ENCODE results near the gene ZNF213.

Gene ZNF213

GRCh38 chr16:3182608-3183444 lies 48.0 kb downstream of the ZNF213 start:
- H3K4me3 ChIP-seq (ENCODE audit: low read depth in 1 of 2, low read length in 2 of 2) = peak overlapping the region; percentile 40 to 55
- H3K9ac ChIP-seq (ENCODE audit: low read depth in 1 of 2, low read length in 2 of 2) = no peak overlapping the region
- no peaks in the 10 kb centered on the region for H3K9me3 ChIP-seq (ENCODE audit: control insufficient read depth in 1 of 2, low read length in 2 of 2)
- peaks cover 7 to 11% of the 10 kb centered on the region in 2 donors for H3K4me1 ChIP-seq (ENCODE audit: control insufficient read depth in 1 of 2, insufficient read depth in 2 of 2, low read length in 2 of 2)
- H3K27ac ChIP-seq (ENCODE audit: low read depth, low read length) = no peak overlapping the region
- H3K36me3 ChIP-seq (ENCODE audit: control insufficient read depth in 1 of 2, insufficient read depth in 2 of 2, low read length in 2 of 2) = no peaks in the 10 kb centered on the region
- peaks cover 63 to 81% of the 10 kb centered on the region in 2 donors for H3K27me3 ChIP-seq (ENCODE audit: control insufficient read depth in 1 of 2, insufficient read depth in 2 of 2, low read length in 2 of 2)

DNA sequence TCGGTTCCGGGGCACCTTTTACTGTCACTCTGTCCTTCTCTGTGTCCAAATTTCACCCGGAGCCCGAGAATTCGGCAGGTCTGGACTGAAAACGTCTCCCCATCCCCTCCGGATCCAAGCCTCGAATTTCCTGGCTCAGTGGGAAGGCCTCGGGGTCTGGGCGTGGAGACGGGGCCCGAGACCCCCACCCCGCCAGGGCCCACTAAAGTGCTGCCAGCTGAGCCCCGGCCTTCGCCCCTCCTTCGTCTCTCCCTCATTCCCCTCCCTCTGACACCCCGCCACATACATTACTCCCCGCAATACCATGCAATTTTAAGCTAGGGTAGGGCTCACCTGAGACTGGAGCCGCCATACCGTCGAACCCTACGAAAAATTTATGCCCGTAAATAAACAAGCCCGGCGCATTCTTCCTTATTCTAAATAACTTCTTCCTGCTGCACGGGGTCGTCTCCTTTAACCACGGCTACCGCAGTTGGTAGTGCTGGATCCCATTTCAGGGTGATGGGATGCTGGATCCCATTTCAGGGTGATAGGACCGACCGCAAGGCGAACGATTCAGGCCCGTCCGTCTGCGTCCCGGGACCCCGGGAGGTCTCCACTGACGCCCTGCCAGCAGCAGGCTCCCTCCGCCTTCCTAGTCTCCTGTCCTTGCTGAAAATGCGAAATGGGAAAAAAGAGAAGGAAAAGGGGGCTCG lies 48.8 kb downstream of the ZNF213 start:
- H3K4me1 ChIP-seq (ENCODE audit: control insufficient read depth in 1 of 2, insufficient read depth in 2 of 2, low read length in 2 of 2) = peaks cover 7 to 12% of the 10 kb centered on the region in 2 donors
- H3K9ac ChIP-seq (ENCODE audit: low read depth in 1 of 2, low read length in 2 of 2) = no peak overlapping the region
- H3K27me3 ChIP-seq (ENCODE audit: control insufficient read depth in 1 of 2, insufficient read depth in 2 of 2, low read length in 2 of 2) = peaks cover 67 to 81% of the 10 kb centered on the region in 2 donors
- peak overlapping the region; percentile 40 to 55 for H3K4me3 ChIP-seq (ENCODE audit: low read depth in 1 of 2, low read length in 2 of 2)
- no peaks in the 10 kb centered on the region for H3K36me3 ChIP-seq (ENCODE audit: control insufficient read depth in 1 of 2, insufficient read depth in 2 of 2, low read length in 2 of 2)
- H3K9me3 ChIP-seq (ENCODE audit: control insufficient read depth in 1 of 2, low read length in 2 of 2) = no peaks in the 10 kb centered on the region
- no peak overlapping the region for H3K27ac ChIP-seq (ENCODE audit: low read depth, low read length)

GRCh38 chr16:3186946-3187690 lies 52.3 kb downstream of the ZNF213 start:
- Histone ChIP-seq H3K4me3 (ENCODE audit: low read depth in 1 of 2, low read length in 2 of 2) (no peak overlapping the region), H3K4me1 (ENCODE audit: control insufficient read depth in 1 of 2, insufficient read depth in 2 of 2, low read length in 2 of 2) (peaks cover 7 to 22% of the 10 kb centered on the region in 2 donors), H3K9me3 (ENCODE audit: control insufficient read depth in 1 of 2, low read length in 2 of 2) (no peaks in the 10 kb centered on the region), H3K27ac (ENCODE audit: low read depth, low read length) (no peak overlapping the region), H3K27me3 (ENCODE audit: control insufficient read depth in 1 of 2, insufficient read depth in 2 of 2, low read length in 2 of 2) (peaks cover 75 to 80% of the 10 kb centered on the region in 2 donors), H3K36me3 (ENCODE audit: control insufficient read depth in 1 of 2, insufficient read depth in 2 of 2, low read length in 2 of 2) (no peaks in the 10 kb centered on the region), H3K9ac (ENCODE audit: low read depth in 1 of 2, low read length in 2 of 2) (no peak overlapping the region)

DNA sequence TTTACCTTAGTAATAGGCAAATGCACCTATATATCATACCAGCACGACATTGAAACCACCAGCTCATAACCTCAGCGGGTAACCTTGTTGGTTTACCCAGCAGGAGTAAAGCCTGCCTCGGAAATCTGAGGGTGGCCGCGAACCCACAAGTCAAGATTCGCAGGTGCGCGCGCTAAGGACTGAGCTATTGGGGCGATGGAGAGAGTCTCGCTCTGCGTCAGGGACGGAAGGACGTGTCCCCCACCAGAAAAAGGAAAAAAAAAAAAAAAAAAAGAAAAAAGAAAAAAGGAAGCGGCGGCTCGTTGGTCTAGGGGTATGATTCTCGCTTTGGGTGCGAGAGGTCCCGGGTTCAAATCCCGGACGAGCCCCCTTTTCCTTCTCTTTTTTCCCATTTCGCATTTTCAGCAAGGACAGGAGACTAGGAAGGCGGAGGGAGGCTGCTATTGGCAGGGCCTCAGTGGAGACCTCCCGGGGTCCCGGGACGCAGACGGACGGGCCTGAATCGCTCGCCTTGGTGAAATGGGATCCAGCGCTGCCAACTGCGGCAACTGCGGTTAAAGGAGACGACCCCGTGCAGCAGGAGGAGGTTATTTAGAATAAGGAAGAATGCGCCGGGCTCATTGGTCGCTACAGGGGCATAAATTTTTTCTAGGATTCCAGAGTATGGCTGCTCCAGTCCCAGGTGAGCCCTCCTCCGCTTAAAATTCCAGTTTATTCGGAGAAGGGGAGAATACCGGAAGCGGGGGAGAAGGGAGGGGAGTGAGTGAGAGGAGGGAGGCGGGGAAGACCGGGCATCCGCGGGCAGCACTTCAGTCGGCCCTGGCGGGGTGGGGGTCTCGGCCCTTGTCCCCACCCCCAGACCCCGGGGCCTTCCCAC lies 53.2 kb downstream of the ZNF213 start, which contains the start of gene OR1F1:
Gene OR1F1, plus strand, starts transcription at position 407 of the 877 bp plus-strand sequence.
- Histone ChIP-seq H3K9me3 (ENCODE audit: control insufficient read depth in 1 of 2, low read length in 2 of 2) (no peaks in the 10 kb centered on the region), H3K4me1 (ENCODE audit: control insufficient read depth in 1 of 2, insufficient read depth in 2 of 2, low read length in 2 of 2) (peaks cover 3 to 16% of the 10 kb centered on the region in 2 donors), H3K9ac (ENCODE audit: low read depth in 1 of 2, low read length in 2 of 2) (no peak within 1 kb of the TSS), H3K4me3 (ENCODE audit: low read depth in 1 of 2, low read length in 2 of 2) (peak within 1 kb of the TSS; percentile 29 to 43), H3K27me3 (ENCODE audit: control insufficient read depth in 1 of 2, insufficient read depth in 2 of 2, low read length in 2 of 2) (peaks cover 74% of the 10 kb centered on the region in 2 donors), H3K27ac (ENCODE audit: low read depth, low read length) (no peak within 1 kb of the TSS), H3K36me3 (ENCODE audit: control insufficient read depth in 1 of 2, insufficient read depth in 2 of 2, low read length in 2 of 2) (no peaks in the 10 kb centered on the region)

DNA sequence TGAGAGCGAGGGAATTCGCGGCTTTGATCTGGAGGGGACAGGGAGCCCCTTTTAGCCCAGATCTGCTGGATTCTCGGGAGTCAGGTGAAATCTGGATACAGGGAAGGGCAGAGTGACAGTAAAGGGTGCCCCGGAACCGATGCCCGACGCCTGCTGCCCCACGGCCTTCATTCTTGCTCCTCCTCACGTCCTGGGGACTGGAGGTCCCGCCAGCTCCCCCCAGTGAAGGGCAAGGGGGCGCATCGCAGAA lies 53.8 kb downstream of the ZNF213 start:
- Histone ChIP-seq H3K27me3 (ENCODE audit: control insufficient read depth in 1 of 2, insufficient read depth in 2 of 2, low read length in 2 of 2) (peaks cover 68 to 72% of the 10 kb centered on the region in 2 donors), H3K9me3 (ENCODE audit: control insufficient read depth in 1 of 2, low read length in 2 of 2) (no peaks in the 10 kb centered on the region), H3K36me3 (ENCODE audit: control insufficient read depth in 1 of 2, insufficient read depth in 2 of 2, low read length in 2 of 2) (no peaks in the 10 kb centered on the region), H3K9ac (ENCODE audit: low read depth in 1 of 2, low read length in 2 of 2) (no peak overlapping the region), H3K4me3 (ENCODE audit: low read depth in 1 of 2, low read length in 2 of 2) (peak overlapping the region in 1 of 2 donors; percentile 29), H3K4me1 (ENCODE audit: control insufficient read depth in 1 of 2, insufficient read depth in 2 of 2, low read length in 2 of 2) (peaks cover 0 to 11% of the 10 kb centered on the region in 2 donors), H3K27ac (ENCODE audit: low read depth, low read length) (no peak overlapping the region)

DNA sequence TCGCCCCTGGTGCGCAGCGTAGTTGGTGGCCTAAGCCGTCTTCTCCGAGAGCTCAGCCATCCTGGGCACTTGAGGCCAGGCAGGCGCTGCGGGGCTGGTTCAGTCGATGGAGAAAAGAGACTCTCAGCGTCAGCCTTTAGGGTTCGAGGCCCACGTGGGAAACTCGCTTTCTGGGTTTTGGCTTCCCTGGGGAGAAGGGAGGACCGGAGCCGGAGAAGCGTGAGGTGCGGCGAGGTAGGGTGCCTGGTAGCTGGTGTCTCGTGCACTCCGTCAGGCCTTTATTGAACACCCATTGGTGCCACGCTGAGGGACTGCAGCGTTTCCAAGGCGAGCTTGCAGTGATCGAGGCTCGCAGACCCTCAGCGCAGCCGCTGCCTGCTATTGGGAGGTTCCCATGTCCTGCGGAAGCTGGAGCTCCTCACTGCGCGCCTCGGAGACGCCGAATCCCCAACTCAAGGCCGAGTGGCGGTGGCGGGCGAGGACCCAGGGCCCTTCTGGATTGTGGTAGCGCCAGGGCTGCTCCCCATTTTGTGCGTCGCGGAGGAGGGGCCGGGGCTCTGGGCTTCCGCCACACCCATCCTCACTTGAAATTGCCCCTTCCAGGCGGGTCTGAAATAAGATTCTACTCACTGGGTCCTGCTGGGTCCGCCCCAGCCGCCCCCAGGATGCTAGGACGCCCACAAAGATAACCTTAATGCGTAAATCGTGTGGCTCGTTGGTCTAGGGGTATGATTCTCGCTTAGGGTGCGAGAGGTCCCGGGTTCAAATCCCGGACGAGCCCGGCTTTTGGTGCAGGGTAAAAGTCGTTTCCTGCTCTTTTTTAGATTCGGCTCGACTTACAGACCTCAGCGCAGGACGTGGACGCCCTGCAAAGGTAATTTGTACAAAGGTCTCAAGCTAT lies 54.3 kb downstream of the ZNF213 start:
- no peaks in the 10 kb centered on the region for H3K9me3 ChIP-seq (ENCODE audit: control insufficient read depth in 1 of 2, low read length in 2 of 2)
- H3K4me1 ChIP-seq (ENCODE audit: control insufficient read depth in 1 of 2, insufficient read depth in 2 of 2, low read length in 2 of 2) = peaks cover 0 to 11% of the 10 kb centered on the region in 2 donors
- peak overlapping the region; percentile 29 to 43 for H3K4me3 ChIP-seq (ENCODE audit: low read depth in 1 of 2, low read length in 2 of 2)
- H3K9ac ChIP-seq (ENCODE audit: low read depth in 1 of 2, low read length in 2 of 2) = no peak overlapping the region
- H3K36me3 ChIP-seq (ENCODE audit: control insufficient read depth in 1 of 2, insufficient read depth in 2 of 2, low read length in 2 of 2) = no peaks in the 10 kb centered on the region
- no peak overlapping the region for H3K27ac ChIP-seq (ENCODE audit: low read depth, low read length)
- peaks cover 67 to 69% of the 10 kb centered on the region in 2 donors for H3K27me3 ChIP-seq (ENCODE audit: control insufficient read depth in 1 of 2, insufficient read depth in 2 of 2, low read length in 2 of 2)

DNA sequence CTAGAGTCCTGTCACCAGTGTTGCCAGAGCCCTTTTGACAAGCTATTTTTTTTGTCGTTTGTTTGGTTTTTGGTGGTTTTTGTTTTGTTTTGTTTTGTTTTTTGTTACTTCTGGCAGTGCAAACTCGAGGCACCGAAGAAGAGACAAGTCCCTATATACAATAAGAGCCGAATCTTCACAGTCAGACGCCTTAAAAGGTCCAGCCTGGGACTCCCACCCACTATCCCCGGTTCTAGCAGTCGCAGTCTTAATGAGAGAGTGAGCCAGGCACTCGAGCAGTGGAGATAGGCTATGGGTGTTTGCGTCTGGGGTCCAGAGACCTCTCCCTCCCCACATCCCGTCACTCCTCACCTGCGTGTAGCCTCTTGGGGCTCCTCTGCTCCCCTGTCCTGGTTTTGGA lies 55.0 kb downstream of the ZNF213 start:
- Histone ChIP-seq H3K27me3 (ENCODE audit: control insufficient read depth in 1 of 2, insufficient read depth in 2 of 2, low read length in 2 of 2) (peaks cover 68 to 69% of the 10 kb centered on the region in 2 donors), H3K4me3 (ENCODE audit: low read depth in 1 of 2, low read length in 2 of 2) (no peak overlapping the region), H3K9me3 (ENCODE audit: control insufficient read depth in 1 of 2, low read length in 2 of 2) (no peaks in the 10 kb centered on the region), H3K27ac (ENCODE audit: low read depth, low read length) (no peak overlapping the region), H3K9ac (ENCODE audit: low read depth in 1 of 2, low read length in 2 of 2) (no peak overlapping the region), H3K4me1 (ENCODE audit: control insufficient read depth in 1 of 2, insufficient read depth in 2 of 2, low read length in 2 of 2) (peaks cover 0 to 11% of the 10 kb centered on the region in 2 donors), H3K36me3 (ENCODE audit: control insufficient read depth in 1 of 2, insufficient read depth in 2 of 2, low read length in 2 of 2) (no peaks in the 10 kb centered on the region)

DNA sequence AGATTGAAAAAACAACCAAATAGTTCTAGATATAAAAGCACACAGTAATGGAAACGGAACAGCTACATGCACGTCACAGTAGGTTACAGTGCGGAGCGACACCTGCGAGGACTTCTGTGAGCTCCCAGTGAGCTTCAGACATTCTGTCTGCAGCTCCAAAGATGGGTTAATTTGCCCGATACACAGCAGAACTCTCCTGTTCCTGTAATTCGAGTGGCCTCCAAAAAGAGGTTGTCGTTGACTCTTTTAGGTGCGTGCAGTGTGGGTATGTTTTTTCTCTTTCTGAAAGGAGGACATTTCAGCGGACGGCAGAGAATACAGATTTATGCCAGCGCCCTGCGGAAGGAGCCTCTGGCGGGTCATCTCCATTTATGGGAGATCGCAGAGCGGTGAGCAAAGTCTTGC lies 56.1 kb downstream of the ZNF213 start:
- H3K27me3 ChIP-seq (ENCODE audit: control insufficient read depth in 1 of 2, insufficient read depth in 2 of 2, low read length in 2 of 2) = peaks cover 63 to 65% of the 10 kb centered on the region in 2 donors
- no peak overlapping the region for H3K4me3 ChIP-seq (ENCODE audit: low read depth in 1 of 2, low read length in 2 of 2)
- no peaks in the 10 kb centered on the region for H3K9me3 ChIP-seq (ENCODE audit: control insufficient read depth in 1 of 2, low read length in 2 of 2)

More for the DNA sequence above, 56.1 kb downstream of the ZNF213 start:
- H3K36me3 ChIP-seq (ENCODE audit: control insufficient read depth in 1 of 2, insufficient read depth in 2 of 2, low read length in 2 of 2) = no peaks in the 10 kb centered on the region
- peaks cover 0 to 11% of the 10 kb centered on the region in 2 donors for H3K4me1 ChIP-seq (ENCODE audit: control insufficient read depth in 1 of 2, insufficient read depth in 2 of 2, low read length in 2 of 2)
- H3K9ac ChIP-seq (ENCODE audit: low read depth in 1 of 2, low read length in 2 of 2) = no peak overlapping the region
- no peak overlapping the region for H3K27ac ChIP-seq (ENCODE audit: low read depth, low read length)
